ENCODE measurements around the gene CRELD2.

- TF ChIP-seq POLR2AphosphoS5 (IDR thresholded peaks at IDR 0.05; ENCODE audit: low read depth, low read length), result no peak
- no peak for TF ChIP-seq POLR2A (IDR thresholded peaks at IDR 0.05; ENCODE audit: low read depth, low read length)
- no peak for TF ChIP-seq SPI1 (IDR thresholded peaks at IDR 0.05; ENCODE audit: low read depth, low read length)
- no peak for TF ChIP-seq TAF1 (IDR thresholded peaks at IDR 0.05; ENCODE audit: low read depth, low read length)
Observed at GRCh38 chr22:49910229-49911155, 7.9 kb upstream of the CRELD2 start.

Measured in GM12891 (cell line).